GM21360 (cell line): ENCODE results near the gene CDKAL1.

Source experiments
- ATAC-seq: cut with Tn5 transposase; IDR thresholded peaks from one replicate; pipeline ENCODE4 v1.9.1; 2021; ENCODE audit warnings: mild to moderate bottlenecking, moderate library complexity; ENCODE audit not compliant: unreplicated experiment

The CDKAL1 gene

DNA sequence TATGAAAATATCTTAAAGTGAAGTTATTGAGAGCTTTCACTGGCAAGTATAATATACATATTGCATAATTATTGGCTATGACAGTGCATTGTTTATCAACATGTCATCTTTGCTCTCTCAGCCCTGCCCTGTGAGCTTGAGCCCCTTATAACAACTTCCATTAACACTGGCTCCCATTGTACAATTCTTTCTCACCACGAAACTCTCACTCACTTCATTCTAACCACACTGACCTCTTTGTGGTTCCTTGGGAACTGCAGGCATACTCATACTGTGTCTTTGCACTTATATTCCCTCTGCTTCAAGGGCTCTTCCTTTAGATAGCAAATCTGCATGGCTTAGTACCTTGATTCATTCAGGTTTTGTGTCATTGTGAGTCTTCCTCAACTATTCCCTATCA, 411.8 kb downstream of the CDKAL1 start:
- ATAC-seq: peak; percentile 64

DNA sequence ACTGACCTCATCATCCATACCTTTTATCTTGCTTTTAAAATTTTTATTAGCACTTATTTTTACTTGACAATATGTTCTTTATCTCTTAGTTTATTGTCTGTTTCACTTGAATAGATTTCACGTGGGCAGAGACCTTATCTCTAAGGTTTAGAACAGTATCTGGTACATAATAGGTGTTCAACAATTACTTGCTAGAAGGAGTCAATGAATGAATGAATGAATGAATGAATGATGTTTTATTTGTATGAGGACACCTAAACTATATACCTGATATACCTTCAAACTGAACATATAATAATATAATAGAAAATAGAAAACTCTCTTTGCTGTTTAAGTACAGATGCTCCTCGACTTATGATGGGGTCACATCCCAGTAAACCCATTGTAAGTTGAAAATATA, 412.6 kb downstream of the CDKAL1 start:
- ATAC-seq: no peak

DNA sequence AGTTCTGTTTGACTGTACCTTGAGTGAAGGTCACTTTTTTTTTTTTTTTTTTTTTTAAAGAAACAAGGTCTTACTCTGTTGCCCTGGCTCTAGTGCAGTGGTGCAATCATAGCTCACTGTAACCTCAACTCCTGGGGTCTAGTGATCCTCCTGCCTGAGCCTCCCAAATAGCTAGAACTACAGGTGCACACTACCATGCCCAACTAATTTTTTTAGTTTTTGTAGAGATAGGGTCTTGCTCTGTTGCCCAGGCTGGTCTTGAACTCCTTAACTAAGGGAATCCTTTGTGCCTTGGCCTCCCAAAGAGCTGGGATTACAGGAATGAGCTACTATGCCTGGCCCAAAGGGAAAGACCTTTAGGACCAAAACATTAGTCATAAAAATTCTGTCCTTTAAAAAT, 413.7 kb downstream of the CDKAL1 start:
- ATAC-seq: no peak

DNA sequence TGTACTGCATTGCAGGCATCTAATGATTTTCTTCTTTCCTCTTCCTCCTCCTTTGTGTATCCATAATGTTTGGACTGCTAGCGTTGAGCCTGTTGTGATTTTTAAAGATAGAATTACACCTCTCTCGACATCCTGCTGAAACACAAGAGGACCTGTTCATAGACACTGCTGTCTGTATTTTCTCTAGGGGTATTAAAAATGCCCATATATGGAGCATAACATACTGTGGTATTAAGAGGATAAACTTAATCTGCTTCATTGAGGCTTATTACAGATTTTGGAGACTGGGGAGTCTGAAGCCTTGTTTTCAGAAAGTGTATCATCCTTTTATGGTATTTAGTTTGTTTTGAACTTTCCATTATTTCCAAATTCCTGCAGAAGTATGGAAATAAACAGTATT, 414.3 kb downstream of the CDKAL1 start:
- no peak for ATAC-seq

DNA sequence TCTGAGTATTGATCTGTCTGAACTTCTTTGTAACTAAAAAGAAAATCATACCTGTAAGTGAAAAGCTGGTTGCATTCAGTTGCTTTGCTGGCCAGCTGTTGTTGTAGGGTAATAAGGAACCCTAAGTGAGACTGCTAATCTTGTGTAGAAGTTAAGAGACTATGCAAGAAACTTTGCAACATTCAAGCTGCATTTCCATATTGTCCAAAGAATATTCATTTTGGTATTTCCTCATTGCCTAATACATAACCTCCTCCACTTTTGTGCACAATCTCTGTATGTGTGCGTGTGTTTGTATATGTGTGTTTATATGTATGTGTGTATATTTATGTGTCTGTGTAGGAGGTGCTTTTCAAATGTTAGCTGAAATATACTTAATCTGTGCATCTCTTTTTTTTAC, 414.9 kb downstream of the CDKAL1 start:
- ATAC-seq: no peak

DNA sequence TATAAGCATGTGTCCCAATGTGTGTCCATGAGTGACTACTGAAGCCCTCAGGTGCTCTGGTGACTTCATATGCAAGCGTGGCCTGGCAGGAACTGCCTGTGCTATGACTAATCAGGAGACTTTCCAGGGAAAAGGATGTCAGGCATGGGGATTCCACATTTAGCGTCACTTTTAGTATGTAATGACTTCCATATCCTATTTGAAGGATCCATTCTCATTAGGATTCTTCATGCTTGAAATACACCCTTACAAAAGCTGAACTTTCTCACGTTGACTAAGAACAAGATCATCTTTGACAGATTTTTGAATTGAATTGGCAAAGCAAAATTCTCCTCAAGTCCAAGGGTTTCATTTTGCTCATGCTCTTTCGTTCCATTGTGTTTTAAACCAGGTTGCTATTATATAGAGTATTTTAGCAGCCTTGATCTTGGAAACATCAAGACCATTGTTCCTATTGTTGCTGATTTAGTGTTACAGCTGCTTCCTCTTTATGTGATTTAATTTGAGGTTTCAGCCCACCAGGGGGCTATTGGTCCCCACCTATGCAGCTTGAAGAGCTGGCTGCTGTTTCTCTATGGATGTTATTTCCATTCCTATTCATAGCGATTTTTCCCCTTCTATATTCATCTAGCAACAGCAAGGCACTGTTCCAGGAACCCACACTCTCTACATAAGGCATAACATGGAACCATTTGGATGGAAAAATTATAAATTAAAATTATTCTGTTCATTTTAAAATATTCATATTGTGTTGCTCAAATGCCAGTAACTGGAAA, 418.6 kb downstream of the CDKAL1 start:
- ATAC-seq: no peak

DNA sequence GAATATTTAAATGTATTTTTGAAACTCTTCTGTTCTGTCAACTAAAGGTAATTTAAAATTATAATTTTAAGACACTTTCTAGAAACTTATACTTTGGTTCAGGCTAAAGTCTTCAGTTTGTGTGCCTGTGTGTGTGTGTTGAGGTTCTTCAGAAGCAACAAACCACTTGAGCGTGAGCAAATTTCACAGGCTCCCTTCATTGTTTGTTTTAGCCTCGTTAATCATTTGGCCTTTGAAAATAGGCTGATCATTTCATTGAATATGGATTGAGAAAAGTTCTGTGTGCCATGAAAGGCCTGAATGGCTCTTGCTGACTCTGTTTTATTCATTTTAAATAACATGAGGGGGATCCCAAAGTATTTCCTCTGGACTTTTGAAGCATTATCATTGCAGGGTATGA, 420.1 kb downstream of the CDKAL1 start:
- no peak for ATAC-seq

DNA sequence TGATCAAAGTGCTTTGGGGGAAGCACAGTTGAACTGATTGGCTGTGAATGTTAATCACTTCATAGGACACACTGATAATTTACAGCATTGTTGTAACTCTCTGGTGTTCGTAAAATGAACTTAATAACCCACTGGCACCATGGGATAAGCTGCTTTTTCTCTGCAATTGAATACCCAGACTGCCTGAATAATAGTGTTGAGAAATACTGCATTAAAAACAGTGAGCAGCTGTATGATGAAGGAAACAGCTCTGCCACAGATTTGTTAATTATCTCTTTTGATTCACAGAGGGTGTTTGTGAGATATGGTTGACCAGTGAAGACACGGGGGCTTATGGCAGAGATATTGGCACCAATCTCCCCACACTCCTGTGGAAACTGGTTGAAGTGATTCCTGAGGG, 420.9 kb downstream of the CDKAL1 start:
- ATAC-seq: no peak

DNA sequence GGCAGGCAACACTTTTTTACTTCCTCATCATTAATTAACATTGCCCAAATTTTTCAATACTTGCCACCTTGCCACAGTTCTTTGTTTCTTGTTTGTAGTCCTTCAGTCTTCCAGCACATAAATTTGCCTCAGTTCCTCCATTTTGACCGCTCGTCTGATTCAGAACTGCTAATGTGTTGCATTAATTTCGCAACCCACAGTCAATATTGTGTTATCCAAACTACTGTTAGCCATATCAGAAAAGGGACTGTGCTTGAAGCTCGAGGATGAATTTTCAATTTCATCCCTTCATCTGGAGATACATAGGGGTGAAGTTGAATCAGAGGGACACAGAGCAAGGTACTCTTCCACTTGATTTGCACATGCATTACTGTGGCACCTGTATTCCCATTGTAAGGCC, 421.5 kb downstream of the CDKAL1 start:
- ATAC-seq: no peak

DNA sequence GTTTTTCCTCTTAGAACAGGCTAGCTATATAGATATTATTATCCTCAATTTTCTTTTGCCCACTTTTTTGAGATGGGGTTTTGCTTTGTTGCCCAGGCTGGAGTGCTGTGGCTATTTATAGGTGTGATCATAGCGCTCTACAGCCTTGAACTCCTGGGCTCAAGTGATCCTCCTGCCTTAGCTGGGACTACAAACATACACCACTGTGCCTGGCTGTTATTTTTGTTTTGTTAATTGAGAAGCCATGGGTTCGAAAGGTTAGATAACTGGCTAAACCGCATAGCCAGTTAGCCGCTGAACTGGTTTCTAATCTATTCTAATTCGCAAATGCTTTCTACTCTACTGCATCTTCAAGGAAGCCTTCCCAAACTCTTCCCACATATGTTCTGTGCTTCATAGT, 425.8 kb downstream of the CDKAL1 start:
- no peak for ATAC-seq

DNA sequence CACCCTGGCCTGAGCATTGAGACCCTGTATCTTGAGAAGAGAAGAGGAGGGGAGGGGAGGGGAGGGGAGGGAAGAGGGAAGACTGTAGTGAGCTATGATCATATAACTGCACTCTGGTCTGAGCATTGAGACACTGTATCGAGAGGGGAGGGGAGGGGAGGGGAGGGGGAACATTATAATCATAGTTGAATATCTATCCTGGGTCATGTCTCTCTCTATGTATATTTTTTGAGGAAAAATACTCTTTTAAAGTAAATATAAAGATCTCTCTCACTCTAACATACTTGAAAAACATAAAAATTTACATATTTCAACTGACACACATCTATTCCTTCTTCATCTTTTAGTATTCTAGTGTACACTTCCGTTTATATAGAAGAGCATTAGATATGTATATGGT, 431.0 kb downstream of the CDKAL1 start:
- ATAC-seq: no peak

DNA sequence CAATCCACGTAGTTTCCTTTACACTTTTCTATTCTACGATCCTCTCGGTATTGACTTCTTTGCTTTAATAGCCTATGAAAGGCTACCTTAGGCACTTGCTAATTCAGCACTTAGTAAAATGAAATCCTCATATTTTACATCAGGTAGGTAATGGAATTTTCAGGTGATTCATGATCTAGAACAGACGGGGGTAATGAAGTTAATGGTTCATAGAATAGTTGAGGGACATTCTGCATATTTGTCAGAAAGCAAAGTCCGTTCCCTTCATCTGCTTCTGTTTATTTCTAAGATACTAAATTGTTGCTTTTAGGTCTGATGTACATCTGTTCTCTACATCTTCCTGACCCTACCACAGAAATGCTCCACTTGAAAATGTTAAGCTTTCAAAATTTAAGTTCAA, 431.7 kb downstream of the CDKAL1 start:
- no peak for ATAC-seq

DNA sequence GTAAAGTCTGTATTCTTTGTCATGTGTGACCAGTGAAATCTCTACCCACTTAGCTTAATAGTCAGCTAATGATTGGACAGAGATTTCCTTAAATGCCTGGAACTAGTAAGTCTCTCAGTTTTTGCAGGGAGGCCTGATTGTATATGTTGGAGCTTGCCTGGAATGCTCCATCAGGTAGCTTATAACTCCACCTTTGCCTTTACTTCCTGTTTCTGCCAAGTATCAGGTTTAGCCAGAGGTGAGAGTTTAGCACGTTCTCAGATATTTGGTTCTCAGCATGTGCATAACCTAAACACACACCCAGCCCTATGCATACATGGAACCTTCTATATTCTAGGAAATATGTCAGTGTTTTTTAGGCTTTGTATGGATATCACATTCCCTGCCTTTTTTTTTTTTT, 435.3 kb downstream of the CDKAL1 start:
- ATAC-seq: no peak

DNA sequence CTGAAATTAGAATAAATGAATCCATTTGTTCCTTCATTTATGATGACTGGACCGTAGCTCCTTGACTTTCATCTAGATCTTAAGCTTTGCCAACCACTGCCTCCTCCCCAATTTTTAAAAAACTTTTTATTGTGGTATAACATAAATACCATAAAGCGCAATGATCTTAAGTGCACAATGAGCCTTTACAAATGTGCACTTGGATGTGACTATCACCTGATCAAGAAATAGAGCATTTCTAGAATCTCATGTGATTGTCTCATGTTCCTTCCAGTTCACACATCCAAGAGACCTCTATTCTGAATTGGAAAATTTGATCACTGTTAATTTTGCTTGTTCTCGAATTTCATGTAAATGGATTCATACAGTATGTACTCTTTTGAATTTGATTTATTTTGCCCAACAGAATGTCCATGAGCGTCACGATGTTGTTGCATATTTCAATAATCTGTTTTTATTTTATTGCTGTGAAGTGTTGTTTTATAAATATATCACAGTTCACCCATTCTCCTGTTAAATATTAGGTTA, 442.2 kb downstream of the CDKAL1 start:
- no peak for ATAC-seq

DNA sequence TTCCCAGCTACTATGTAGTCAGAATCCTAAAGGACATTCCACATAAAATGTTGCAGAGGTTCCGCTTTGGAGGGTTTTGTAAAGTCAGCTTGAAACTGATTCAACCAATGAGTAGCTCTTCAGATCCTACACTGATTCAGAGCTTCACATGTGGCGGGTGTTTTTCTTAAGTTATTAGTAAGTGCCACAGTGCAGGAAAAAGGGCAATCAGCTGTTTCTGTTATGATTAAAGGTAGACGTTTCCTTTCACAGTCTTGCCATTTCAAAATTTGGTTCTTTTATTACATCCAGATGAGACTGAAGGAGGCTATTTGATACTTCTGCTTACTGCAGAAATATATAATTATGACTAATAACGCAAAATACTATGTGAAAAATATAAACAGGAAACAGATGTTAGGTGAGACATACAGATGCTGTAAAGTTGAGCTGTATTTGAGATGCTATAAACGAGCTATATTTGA, 443.9 kb downstream of the CDKAL1 start:
- ATAC-seq: peak; percentile 88

DNA sequence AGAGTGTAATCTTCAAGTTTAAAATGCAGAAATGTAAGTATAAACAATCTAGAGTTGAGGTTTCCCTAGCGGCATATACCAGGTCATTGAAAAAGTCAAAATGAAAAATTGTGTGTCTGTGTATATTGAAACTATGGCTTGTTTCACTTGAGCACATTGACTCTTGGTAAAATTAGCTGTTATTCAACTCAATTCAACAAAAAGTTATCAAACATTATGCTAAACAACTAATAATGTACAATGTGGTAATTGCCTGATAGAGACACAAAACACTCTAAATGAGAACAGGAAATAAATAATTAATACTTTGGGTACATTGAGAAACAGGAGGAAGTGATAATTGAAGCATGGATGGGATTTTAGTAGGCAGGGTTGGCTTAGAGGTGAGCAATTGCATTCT, 444.8 kb downstream of the CDKAL1 start:
- ATAC-seq: no peak

DNA sequence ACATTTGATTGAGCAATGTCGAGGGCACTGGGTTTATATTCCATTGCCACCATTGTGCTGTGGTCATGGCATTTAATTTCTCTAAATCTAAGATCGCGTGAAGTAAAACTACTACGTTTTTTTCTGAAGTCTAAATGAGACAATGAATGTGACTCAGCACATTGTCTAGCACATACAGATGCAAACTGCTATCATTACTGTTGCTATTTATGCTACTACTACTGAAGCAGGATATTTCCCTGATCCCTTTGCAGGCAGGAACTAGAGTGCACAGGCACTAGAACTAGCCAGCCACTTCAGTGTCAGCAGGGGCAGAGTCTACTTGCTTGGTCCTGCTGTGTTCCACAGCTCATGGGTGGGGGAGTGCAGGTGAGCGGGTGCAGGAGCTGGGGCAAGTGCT, 449.7 kb downstream of the CDKAL1 start:
- no peak for ATAC-seq

DNA sequence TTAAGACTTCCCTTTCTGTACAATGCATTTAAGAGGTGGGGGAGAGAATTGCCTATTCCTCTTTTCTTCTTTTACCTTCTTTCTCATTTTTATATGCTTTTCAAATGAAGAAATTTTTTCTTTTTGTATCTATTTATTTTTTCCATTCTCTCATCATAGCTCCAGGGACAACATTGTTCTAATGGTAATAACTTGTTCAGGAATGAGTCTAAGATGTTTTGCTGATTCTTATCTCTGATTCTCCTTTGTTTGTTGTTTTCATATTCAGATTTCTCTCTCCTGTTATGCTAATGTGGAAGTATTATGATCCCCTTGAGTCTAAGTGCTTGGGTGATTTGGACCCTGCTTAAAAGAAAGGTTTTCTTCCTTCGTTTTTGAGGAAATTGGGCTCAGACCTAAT, 451.6 kb downstream of the CDKAL1 start:
- no peak for ATAC-seq

DNA sequence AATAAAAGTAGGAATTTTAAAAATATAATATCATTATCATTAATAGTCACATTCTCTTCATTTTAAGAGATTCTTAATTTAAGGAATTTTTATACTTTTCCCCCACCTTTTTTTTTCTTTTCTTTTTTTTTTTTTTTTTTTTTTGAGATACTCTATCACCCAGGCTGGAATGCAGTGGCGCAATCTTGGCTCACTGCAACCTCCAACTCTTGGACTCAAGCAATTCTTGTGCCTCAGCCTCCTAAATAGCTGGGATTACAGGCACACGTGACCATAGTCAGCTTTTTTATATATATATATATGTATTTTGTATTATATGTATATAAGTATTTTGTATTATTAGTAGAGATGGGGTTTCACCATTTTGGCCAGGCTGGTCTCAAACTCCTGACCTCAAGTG, 457.7 kb downstream of the CDKAL1 start:
- no peak for ATAC-seq

DNA sequence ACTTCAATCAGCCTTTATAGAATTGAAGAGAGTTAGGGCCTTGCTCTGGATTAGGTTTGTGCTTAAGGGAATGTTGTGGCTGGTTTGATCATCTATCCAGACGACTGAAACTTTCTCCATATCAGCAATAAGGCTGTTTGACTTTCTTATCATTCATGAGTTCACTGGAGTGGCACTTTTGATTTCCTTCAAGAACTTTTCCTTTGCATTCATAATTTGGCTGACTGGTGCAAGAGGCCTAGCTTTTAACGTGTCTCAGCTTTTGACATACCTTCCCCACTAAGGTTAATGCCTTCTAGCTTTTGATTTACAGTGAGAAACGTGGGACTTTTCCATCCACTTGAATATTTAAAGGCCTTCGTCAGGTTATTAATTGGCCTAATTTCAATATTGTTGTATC, 461.8 kb downstream of the CDKAL1 start:
- ATAC-seq: no peak

DNA sequence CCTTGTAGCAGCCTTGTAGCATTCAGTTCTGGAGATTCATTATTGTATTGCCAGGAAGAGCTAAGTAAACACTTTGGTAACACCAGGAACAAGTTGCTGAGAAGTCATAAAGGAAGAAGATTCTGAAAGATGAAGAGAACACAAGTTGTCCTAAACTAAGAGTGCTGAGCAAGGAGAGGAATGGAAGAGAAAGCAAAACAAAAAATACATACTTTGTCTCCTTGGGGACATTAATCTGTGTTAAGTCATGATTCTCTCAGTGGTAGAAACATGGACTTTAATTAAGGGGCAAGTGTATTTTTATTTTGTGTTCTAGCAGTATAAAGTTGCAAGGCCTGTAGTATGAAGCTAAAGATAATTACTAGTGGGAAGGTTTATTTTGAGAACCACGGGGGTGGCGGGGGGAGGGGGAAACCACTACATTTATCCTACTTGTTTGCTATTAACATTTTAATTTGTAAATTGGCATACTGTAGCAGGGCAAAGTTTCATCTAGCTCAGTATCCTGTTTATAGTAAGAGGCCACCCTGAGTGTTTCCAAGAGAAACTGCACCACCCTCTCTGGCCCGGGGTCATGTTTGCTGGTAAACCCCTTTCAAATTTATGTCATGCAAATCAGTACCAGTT, 463.0 kb downstream of the CDKAL1 start:
- ATAC-seq: no peak

DNA sequence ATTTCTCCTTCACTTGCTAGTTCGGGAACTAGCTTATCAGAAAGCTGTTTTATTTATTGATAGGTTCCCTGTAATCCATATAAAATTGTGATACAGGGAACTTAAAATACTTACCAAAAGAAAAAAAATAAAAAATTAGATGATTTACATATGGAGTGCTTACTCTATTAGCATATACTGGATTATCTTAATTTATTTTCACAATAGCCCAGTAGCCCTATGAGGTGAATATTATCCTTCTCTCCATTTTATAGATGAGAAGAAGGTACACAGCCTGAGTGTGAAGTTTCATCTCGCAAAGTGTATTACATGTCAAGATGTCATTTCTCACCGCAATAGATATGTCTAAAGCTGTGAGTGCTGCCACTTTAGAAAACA, 463.5 kb downstream of the CDKAL1 start:
- no peak for ATAC-seq
